NCI-H2196 treated with DMSO at 0.1 percent for 48 hours (cell line): ENCODE measurements around the gene CHL1.

Source experiments
- DNase-seq: peaks from one replicate; lab custom pipeline; 2025; ENCODE audit not compliant: unreplicated experiment; lab: John Stamatoyannopoulos, UW

Gene CHL1

GRCh38 chr3:277873-278272 is 81.3 kb downstream of the CHL1 start:
- no peak for DNase-seq

- no peak for DNase-seq
Measured at GRCh38 chr3:278300-279064, 81.9 kb downstream of the CHL1 start.

- DNase-seq: no peak
Measured at GRCh38 chr3:279325-279724, 82.8 kb downstream of the CHL1 start.

GRCh38 chr3:280681-281080 is 84.1 kb downstream of the CHL1 start:
- DNase-seq: no peak

GRCh38 chr3:284322-284721 is 87.8 kb downstream of the CHL1 start:
- DNase-seq: no peak

GRCh38 chr3:288417-288816 is 91.9 kb downstream of the CHL1 start:
- no peak for DNase-seq

GRCh38 chr3:291028-291427 is 94.5 kb downstream of the CHL1 start:
- DNase-seq: no peak

- no peak for DNase-seq
Measured at GRCh38 chr3:291646-292436, 95.3 kb downstream of the CHL1 start.

- no peak for DNase-seq
Measured at GRCh38 chr3:294096-294495, 97.5 kb downstream of the CHL1 start.

- no peak for DNase-seq
Measured at GRCh38 chr3:294581-294980, 98.0 kb downstream of the CHL1 start.

GRCh38 chr3:295166-295565 is 98.6 kb downstream of the CHL1 start:
- no peak for DNase-seq

GRCh38 chr3:297585-297984 is 101.0 kb downstream of the CHL1 start:
- no peak for DNase-seq

- no peak for DNase-seq
Measured at GRCh38 chr3:299590-300301, 103.2 kb downstream of the CHL1 start.

- DNase-seq: no peak
Measured at GRCh38 chr3:307182-307581, 110.6 kb downstream of the CHL1 start.

- no peak for DNase-seq
Measured at GRCh38 chr3:308597-309321, 112.2 kb downstream of the CHL1 start.

- DNase-seq: no peak
Measured at GRCh38 chr3:312160-312733, 115.7 kb downstream of the CHL1 start.

- no peak for DNase-seq
Measured at GRCh38 chr3:312911-313310, 116.3 kb downstream of the CHL1 start.

GRCh38 chr3:317012-317411 is 120.4 kb downstream of the CHL1 start:
- no peak for DNase-seq

GRCh38 chr3:318903-319302 is 122.3 kb downstream of the CHL1 start:
- no peak for DNase-seq

- no peak for DNase-seq
Measured at GRCh38 chr3:324423-324822, 127.9 kb downstream of the CHL1 start.

- DNase-seq: no peak
Measured at GRCh38 chr3:325495-325894, 128.9 kb downstream of the CHL1 start.
